Ishikawa (cell line): Measurements from ENCODE around the gene POLDIP3.

Experiments used
- CEBPB ChIP-seq: IDR thresholded peaks from 2 replicates; pipeline ENCODE4 v1.6.1; 2012
- CREB1 ChIP-seq: IDR thresholded peaks from 2 replicates; pipeline ENCODE4 v1.6.1; 2012; ENCODE audit warnings: low read depth
- EGR1 ChIP-seq: IDR thresholded peaks from 2 replicates; pipeline ENCODE4 v1.6.1; 2012
- EP300 ChIP-seq: IDR thresholded peaks from 2 replicates; pipeline ENCODE4 v1.6.1; 2012; ENCODE audit warnings: borderline replicate concordance
- FOXM1 ChIP-seq: IDR thresholded peaks from 2 replicates; pipeline ENCODE4 v1.6.1; 2012; ENCODE audit warnings: low read depth, borderline replicate concordance
- MAX ChIP-seq: IDR thresholded peaks from 2 replicates; pipeline ENCODE4 v1.6.1; 2012
- NFIC ChIP-seq: IDR thresholded peaks from 2 replicates; pipeline ENCODE4 v1.6.1; 2012
- RAD21 ChIP-seq: IDR thresholded peaks from 2 replicates; pipeline ENCODE4 v1.6.1; 2012; ENCODE audit warnings: low read depth
- TAF1 ChIP-seq: IDR thresholded peaks from 2 replicates; pipeline ENCODE4 v1.6.1; 2012; ENCODE audit warnings: low read depth, mild to moderate bottlenecking
- TCF12 ChIP-seq: IDR thresholded peaks from 2 replicates; pipeline ENCODE4 v1.6.1; 2012; ENCODE audit warnings: low read depth
- TEAD4 ChIP-seq: IDR thresholded peaks from 2 replicates; pipeline ENCODE4 v1.6.1; 2012
- USF1 ChIP-seq: IDR thresholded peaks from 2 replicates; pipeline ENCODE4 v1.6.1; 2012
- YY1 ChIP-seq: IDR thresholded peaks from 2 replicates; pipeline ENCODE4 v1.6.1; 2012; ENCODE audit warnings: low read depth
- ZBTB7A ChIP-seq: IDR thresholded peaks from 2 replicates; pipeline ENCODE4 v1.6.1; 2012; ENCODE audit warnings: low read depth
- TF ChIP-seq, protein P1 (sequence below): IDR thresholded peaks from 2 replicates; pipeline ENCODE4 v1.6.1; 2012; ENCODE audit warnings: low read depth, mild to moderate bottlenecking

POLDIP3 gene

GRCh38 chr22:42643634-42644421, 29.1 kb upstream of the POLDIP3 start:
- TF ChIP-seq MAX: no peak
- TF ChIP-seq TEAD4: no peak
- TF ChIP-seq USF1: no peak
- TF ChIP-seq TAF1: no peak
- TF ChIP-seq RAD21: no peak
- no peak for TF ChIP-seq YY1
- TF ChIP-seq NFIC: no peak
- no peak for TF ChIP-seq CEBPB
- TF ChIP-seq EP300: no peak
- TF ChIP-seq, protein P1, sequence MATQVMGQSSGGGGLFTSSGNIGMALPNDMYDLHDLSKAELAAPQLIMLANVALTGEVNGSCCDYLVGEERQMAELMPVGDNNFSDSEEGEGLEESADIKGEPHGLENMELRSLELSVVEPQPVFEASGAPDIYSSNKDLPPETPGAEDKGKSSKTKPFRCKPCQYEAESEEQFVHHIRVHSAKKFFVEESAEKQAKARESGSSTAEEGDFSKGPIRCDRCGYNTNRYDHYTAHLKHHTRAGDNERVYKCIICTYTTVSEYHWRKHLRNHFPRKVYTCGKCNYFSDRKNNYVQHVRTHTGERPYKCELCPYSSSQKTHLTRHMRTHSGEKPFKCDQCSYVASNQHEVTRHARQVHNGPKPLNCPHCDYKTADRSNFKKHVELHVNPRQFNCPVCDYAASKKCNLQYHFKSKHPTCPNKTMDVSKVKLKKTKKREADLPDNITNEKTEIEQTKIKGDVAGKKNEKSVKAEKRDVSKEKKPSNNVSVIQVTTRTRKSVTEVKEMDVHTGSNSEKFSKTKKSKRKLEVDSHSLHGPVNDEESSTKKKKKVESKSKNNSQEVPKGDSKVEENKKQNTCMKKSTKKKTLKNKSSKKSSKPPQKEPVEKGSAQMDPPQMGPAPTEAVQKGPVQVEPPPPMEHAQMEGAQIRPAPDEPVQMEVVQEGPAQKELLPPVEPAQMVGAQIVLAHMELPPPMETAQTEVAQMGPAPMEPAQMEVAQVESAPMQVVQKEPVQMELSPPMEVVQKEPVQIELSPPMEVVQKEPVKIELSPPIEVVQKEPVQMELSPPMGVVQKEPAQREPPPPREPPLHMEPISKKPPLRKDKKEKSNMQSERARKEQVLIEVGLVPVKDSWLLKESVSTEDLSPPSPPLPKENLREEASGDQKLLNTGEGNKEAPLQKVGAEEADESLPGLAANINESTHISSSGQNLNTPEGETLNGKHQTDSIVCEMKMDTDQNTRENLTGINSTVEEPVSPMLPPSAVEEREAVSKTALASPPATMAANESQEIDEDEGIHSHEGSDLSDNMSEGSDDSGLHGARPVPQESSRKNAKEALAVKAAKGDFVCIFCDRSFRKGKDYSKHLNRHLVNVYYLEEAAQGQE: no peak

GRCh38 chr22:42642806-42643633, 28.3 kb upstream of the POLDIP3 start:
- no peak for TF ChIP-seq TCF12
- no peak for TF ChIP-seq CEBPB

- TF ChIP-seq TAF1: no peak
- TF ChIP-seq MAX: no peak
- no peak for TF ChIP-seq NFIC
- TF ChIP-seq USF1: no peak
- TF ChIP-seq ZBTB7A: no peak
Observed at GRCh38 chr22:42641801-42642413, 27.2 kb upstream of the POLDIP3 start.

DNA sequence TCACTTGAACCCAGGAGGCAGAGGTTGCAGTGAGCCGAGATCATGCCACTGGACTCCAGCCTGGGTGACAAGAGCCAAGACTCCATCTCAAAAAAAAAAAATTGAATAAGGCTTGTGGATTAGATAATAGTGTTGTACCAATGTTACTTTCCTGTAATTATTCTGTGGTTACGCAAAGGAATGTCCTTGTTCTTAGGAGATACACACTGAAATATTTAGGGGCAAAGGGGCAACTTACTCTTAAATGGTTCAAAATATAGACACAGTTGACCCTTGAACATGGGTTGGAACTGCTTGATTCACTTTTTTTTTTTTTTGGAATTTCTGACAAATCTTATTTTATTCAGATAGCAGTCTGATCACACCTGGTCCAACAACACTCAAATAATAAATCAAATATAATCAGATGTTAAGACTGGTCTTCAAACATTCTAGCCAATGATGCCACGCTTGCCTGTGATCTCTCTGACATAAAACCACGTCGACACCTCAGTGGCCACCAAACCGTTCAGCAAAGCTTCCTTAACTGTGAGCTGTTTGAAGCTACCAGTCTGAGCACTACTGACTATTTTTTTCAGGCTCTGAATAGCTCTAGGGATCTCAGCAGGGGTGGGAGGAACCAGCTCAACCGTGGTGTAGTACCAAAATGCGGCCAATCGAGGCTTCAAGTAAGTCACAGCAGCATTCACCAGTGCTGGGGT, 25.0 kb upstream of the POLDIP3 start:
- no peak for TF ChIP-seq ZBTB7A
- no peak for TF ChIP-seq TAF1
- TF ChIP-seq FOXM1: no peak
- TF ChIP-seq TCF12: no peak
- TF ChIP-seq, protein P1: no peak
- TF ChIP-seq EP300: no peak
- TF ChIP-seq EGR1: no peak
- TF ChIP-seq CEBPB: no peak

GRCh38 chr22:42637555-42637954, 22.9 kb upstream of the POLDIP3 start:
- no peak for TF ChIP-seq CEBPB
- no peak for TF ChIP-seq EP300
- TF ChIP-seq FOXM1: no peak
- no peak for TF ChIP-seq MAX
- no peak for TF ChIP-seq ZBTB7A
- TF ChIP-seq TCF12: no peak
- TF ChIP-seq RAD21: no peak
- TF ChIP-seq YY1: no peak
- TF ChIP-seq, protein P1: no peak
- no peak for TF ChIP-seq TEAD4
- TF ChIP-seq TAF1: no peak
- TF ChIP-seq EGR1: no peak
- no peak for TF ChIP-seq CREB1
- no peak for TF ChIP-seq NFIC
- TF ChIP-seq USF1: no peak
